GM12892 (cell line): ENCODE results near the gene BCAR1.

Source experiments
- POLR2A ChIP-seq: IDR thresholded peaks from 2 replicates; pipeline ENCODE4 v1.6.1; 2011; ENCODE audit warnings: low read depth, low read length, control low read depth
- POLR2AphosphoS5 ChIP-seq: IDR thresholded peaks from 2 replicates; pipeline ENCODE4 v1.6.1; 2011; ENCODE audit warnings: low read depth, low read length, control low read depth
- TAF1 ChIP-seq: IDR thresholded peaks from 2 replicates; pipeline ENCODE4 v1.6.1; 2011; ENCODE audit warnings: low read depth, mild to moderate bottlenecking, control low read depth, low read length, borderline replicate concordance

DNA sequence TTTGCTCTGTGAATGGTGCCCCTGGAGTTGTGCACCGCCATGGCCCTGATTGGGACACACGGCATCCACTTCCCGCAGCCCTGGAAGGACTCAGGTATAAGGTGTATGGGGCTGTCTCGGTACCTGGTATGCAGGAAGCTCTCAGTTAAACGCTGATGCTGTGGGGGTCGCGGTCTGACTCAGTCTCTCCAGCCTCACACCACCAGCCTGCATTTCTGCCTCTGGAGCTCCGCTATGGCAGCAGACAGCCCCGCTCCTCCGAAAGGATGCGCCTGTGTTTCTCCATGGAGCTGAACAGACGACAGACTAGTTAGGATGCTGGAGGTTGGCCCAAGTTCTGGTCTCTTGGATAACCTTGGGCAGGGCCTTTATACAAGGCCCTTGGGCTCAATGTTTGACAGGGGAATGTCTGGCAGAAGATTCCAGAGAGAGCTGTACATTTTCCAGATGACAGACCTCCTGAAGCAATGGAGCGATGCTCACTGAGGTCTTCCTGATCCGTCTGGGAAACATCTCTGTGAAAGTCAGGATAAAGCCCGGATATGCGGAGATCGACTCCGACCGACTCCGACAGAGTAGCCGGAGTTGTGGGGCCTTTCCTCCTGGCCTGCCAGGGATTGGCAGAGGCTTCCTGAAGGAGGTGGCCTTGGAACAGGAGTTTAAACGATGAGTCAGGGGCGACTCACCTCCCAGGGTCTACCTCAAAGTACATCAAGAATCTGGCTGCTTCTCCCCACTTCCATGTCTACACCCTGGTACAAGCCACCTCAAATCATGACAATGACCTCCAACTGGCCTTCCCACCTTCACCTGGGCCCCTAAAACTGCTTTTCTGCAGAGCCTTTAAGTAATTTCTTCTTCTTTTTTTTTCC lies 21.9 kb upstream of the BCAR1 start:
- TF ChIP-seq POLR2A (no peak), POLR2AphosphoS5 (no peak), TAF1 (no peak)
